Placental pericyte (primary cell): Measurements from ENCODE around the gene MAGEL2. TPM values are rescaled to one million over a fixed set of nuclear protein-coding genes. Genes with fewer than 3 reads are reported as not detected.

Source experiments
- total RNA-seq: library from RNA; depleted of rRNA; stranded (reverse); fragments of >200 nt; gene quantifications from 2 replicates; pipeline ENCODE4 v1.2.3, GENCODE V29; 2012

MAGEL2 gene
- under 0.01 TPM in 2 replicates for total RNA-seq

DNA sequence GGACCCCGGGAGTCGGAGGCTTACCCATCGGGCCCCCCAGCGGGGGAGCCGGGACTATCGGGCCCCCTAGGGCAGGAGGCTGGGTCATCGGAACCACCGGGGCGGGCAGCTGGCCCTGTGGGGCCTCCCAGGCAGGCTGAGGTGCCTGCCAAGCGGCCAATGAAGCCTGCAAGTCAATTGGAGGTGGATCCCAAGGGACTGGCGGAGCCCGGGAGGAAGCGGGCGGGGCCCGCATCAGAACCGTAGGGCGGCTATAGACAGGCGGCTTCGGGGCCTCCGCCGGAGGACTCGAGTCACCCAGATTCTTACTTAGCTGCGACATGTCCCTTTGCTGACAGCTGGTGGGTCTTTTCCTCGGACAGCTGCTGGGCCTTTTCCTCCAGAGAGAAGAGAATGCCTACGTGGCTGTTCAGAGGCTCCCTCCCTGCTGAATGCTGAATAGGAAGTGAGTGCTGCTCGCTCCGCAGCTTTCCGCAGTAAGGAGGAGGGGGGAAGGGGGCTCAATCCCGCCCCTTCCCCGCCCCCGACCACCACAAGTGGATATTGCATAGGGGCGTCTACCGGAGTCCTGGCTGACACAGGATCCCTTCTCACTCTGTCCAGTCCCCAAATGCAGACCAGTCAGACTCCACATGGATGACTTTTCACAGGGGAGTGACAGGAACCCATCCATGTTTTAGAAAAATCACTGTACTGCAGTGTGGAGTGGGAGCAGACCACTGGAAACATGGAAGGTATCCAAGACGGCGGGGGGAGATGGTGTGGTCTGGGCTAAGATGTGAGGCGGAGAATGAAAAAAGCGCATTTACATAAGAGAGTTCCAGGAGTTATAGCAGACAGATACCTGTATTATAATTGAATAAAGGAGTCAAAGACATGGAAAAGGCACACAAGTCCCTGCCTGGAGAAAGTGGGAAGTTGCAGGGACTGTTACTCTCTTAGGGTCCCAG, at the start of gene MAGEL2:
TSS of gene MAGEL2 (minus strand) at position 447 of the 950 bp plus-strand sequence. CDS start at position 322, 125 bp downstream.

DNA sequence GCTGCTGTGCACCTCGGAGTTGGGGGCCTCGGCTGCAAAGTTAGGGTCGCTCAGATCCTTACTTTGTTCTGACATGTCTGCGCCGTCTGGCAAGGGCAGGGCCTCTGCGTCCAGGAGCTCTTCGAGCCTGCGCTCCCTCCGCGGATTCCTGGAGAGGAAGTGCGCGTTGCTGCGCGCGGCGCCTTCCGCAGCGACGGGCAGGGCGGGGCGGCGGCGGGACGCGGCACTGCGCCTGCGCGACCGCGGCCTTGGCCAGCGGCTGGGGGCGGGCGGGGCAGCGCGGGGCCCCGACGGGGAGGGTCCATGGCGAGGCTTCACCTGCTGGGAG, 39.4 kb upstream of the MAGEL2 start, which contains the start of gene NDN:
TSS of gene NDN (minus strand) at position 163 of the 328 bp plus-strand sequence. CDS start at position 75, 88 bp downstream.

Other genes with a start within 250 kb of the MAGEL2 start
- gene GOLGA6L2, start 200.6 kb downstream of the MAGEL2 start, total RNA-seq: not detected in 2 replicates
- gene MKRN3, start 82.2 kb downstream of the MAGEL2 start, total RNA-seq: 3.9 and 5.2 TPM in 2 replicates
- gene NDN, start 39.4 kb upstream of the MAGEL2 start, total RNA-seq: 18.3 and 31.1 TPM in 2 replicates